ENCODE measurements around the gene LDLRAD3.

LDLRAD3 gene

GRCh38 chr11:35997902-35998520 lies 54.1 kb downstream of the LDLRAD3 start:
- TF ChIP-seq REST (IDR thresholded peaks at IDR 0.05; ENCODE audit: low read depth) (no peak), EP300 (IDR thresholded peaks at IDR 0.05; ENCODE audit: borderline replicate concordance) (no peak), ZBTB7A (IDR thresholded peaks at IDR 0.05; ENCODE audit: low read depth) (no peak), NFIC (IDR thresholded peaks at IDR 0.05) (no peak), FOXM1 (IDR thresholded peaks at IDR 0.05; ENCODE audit: borderline replicate concordance, low read depth) (no peak), RAD21 (IDR thresholded peaks at IDR 0.05; ENCODE audit: low read depth) (no peak), CREB1 (IDR thresholded peaks at IDR 0.05; ENCODE audit: low read depth) (no peak), YY1 (IDR thresholded peaks at IDR 0.05; ENCODE audit: low read depth) (no peak), USF1 (IDR thresholded peaks at IDR 0.05) (no peak), TEAD4 (IDR thresholded peaks at IDR 0.05) (no peak), MAX (IDR thresholded peaks at IDR 0.05) (no peak), CEBPB (IDR thresholded peaks at IDR 0.05) (no peak)

- TF ChIP-seq USF1 (IDR thresholded peaks at IDR 0.05) (no peak), YY1 (IDR thresholded peaks at IDR 0.05; ENCODE audit: low read depth) (no peak), NFIC (IDR thresholded peaks at IDR 0.05) (no peak), TEAD4 (IDR thresholded peaks at IDR 0.05) (no peak), TCF12 (IDR thresholded peaks at IDR 0.05; ENCODE audit: low read depth) (no peak), REST (IDR thresholded peaks at IDR 0.05; ENCODE audit: low read depth) (no peak), TAF1 (IDR thresholded peaks at IDR 0.05; ENCODE audit: low read depth) (no peak), FOXM1 (IDR thresholded peaks at IDR 0.05; ENCODE audit: borderline replicate concordance, low read depth) (no peak), CEBPB (IDR thresholded peaks at IDR 0.05) (no peak), ZBTB7A (IDR thresholded peaks at IDR 0.05; ENCODE audit: low read depth) (no peak), MAX (IDR thresholded peaks at IDR 0.05) (no peak), CREB1 (IDR thresholded peaks at IDR 0.05; ENCODE audit: low read depth) (no peak), EGR1 (IDR thresholded peaks at IDR 0.05) (no peak)
Observed at GRCh38 chr11:35998634-35999033, 54.8 kb downstream of the LDLRAD3 start.

- no peak for TF ChIP-seq REST (IDR thresholded peaks at IDR 0.05; ENCODE audit: low read depth)
- no peak for TF ChIP-seq TCF12 (IDR thresholded peaks at IDR 0.05; ENCODE audit: low read depth)
- 0 out of 2 replicates have a peak, but pooled peaks have one; percentile 27 for TF ChIP-seq NFIC (IDR thresholded peaks at IDR 0.05)
Observed at GRCh38 chr11:36000616-36001190, 56.8 kb downstream of the LDLRAD3 start.

- TF ChIP-seq TAF1 (IDR thresholded peaks at IDR 0.05; ENCODE audit: low read depth) (no peak), EP300 (IDR thresholded peaks at IDR 0.05; ENCODE audit: borderline replicate concordance) (no peak)
Observed at GRCh38 chr11:36002196-36002595, 58.3 kb downstream of the LDLRAD3 start.

- no peak for TF ChIP-seq EP300 (IDR thresholded peaks at IDR 0.05; ENCODE audit: borderline replicate concordance)
- no peak for TF ChIP-seq USF1 (IDR thresholded peaks at IDR 0.05)
- TF ChIP-seq TAF1 (IDR thresholded peaks at IDR 0.05; ENCODE audit: low read depth): no peak
- TF ChIP-seq TEAD4 (IDR thresholded peaks at IDR 0.05): no peak
Observed at GRCh38 chr11:36002796-36003195, 58.9 kb downstream of the LDLRAD3 start.
